Mesenchymal stem cell (in vitro differentiated cells and primary cell): ENCODE data around the gene ICOS.
"Not testable (repeated sequence)": the region's sequence is repeated elsewhere in the genome, so short reads cannot be mapped to it uniquely, and the experiment has no call there.

Experiments
- DNase-seq: peaks from one replicate; pipeline ENCODE4 v3.0.0-alpha.2; 2013
- H2AFZ ChIP-seq: one replicate; pipeline ENCODE4 v1.6.1; 2013; ENCODE audit warnings: low read depth, mild to moderate bottlenecking, control low read depth, inconsistent platforms, low read length, moderate library complexity
- H2AK5ac ChIP-seq: 2 replicates; pipeline ENCODE4 v1.6.1; 2013; ENCODE audit warnings: low read length, moderate library complexity, mild to moderate bottlenecking, inconsistent platforms; ENCODE audit not compliant: severe bottlenecking
- H2BK120ac ChIP-seq: one replicate; pipeline ENCODE4 v1.6.1; 2013; ENCODE audit warnings: low read depth, mild to moderate bottlenecking, inconsistent platforms, low read length, moderate library complexity
- H2BK12ac ChIP-seq, 2 experiments: one replicate each; pipeline ENCODE4 v1.6.1; 2013; ENCODE audit warnings: inconsistent platforms in 2 of 2, low read length in 2 of 2, mild to moderate bottlenecking in 2 of 2, moderate library complexity in 2 of 2, control low read depth in 1 of 2
- H2BK15ac ChIP-seq: one replicate; pipeline ENCODE4 v1.6.1; 2013; ENCODE audit warnings: mild to moderate bottlenecking, low read depth, inconsistent platforms; ENCODE audit not compliant: poor library complexity, severe bottlenecking
- H2BK5ac ChIP-seq: 2 replicates; pipeline ENCODE4 v1.6.1; 2013; ENCODE audit warnings: low read depth, mild to moderate bottlenecking, low read length, control low read depth, inconsistent platforms; ENCODE audit not compliant: poor library complexity, severe bottlenecking
- H3K14ac ChIP-seq, 2 experiments: one replicate each; pipeline ENCODE4 v1.6.1; 2013; ENCODE audit warnings: inconsistent platforms in 2 of 2, low read length in 2 of 2, control low read depth in 1 of 2, mild to moderate bottlenecking in 1 of 2, moderate library complexity in 1 of 2
- H3K18ac ChIP-seq, 2 experiments: one replicate each; pipeline ENCODE4 v1.6.1; 2013; ENCODE audit warnings: inconsistent platforms in 2 of 2, low read length in 2 of 2, control low read depth in 1 of 2, low read depth in 1 of 2, mild to moderate bottlenecking in 1 of 2
- H3K23ac ChIP-seq, 2 experiments: one replicate each; pipeline ENCODE4 v1.6.1; 2013; ENCODE audit warnings: inconsistent platforms in 2 of 2, low read length in 2 of 2, mild to moderate bottlenecking in 2 of 2, moderate library complexity in 2 of 2, control low read depth in 1 of 2
- H3K27ac ChIP-seq: 2 replicates; pipeline ENCODE4 v1.5.1; 2013; ENCODE audit warnings: mild to moderate bottlenecking, moderate library complexity, low read length, control low read depth, inconsistent platforms; ENCODE audit not compliant: poor library complexity, severe bottlenecking
- H3K27me3 ChIP-seq, 2 experiments: 2 replicates each; pipeline versions ENCODE4 v1.6.1 to v1.7.0; 2013; ENCODE audit warnings: low read length in 2 of 2, mild to moderate bottlenecking in 2 of 2, moderate library complexity in 2 of 2, control low read depth in 1 of 2, inconsistent platforms in 1 of 2; ENCODE audit not compliant: control insufficient read depth in 1 of 2, insufficient read depth in 1 of 2
- H3K36me3 ChIP-seq, 2 experiments: 2 replicates each; pipeline versions ENCODE4 v1.6.1 to v1.7.0; 2013; ENCODE audit warnings: low read length in 2 of 2, control low read depth in 1 of 2, inconsistent platforms in 1 of 2, low read depth in 1 of 2, mild to moderate bottlenecking in 1 of 2; ENCODE audit not compliant: insufficient read depth in 2 of 2, control insufficient read depth in 1 of 2
- H3K4ac ChIP-seq, 2 experiments: one replicate each; pipeline ENCODE4 v1.6.1; 2013; ENCODE audit warnings: inconsistent platforms in 2 of 2, low read length in 2 of 2, mild to moderate bottlenecking in 2 of 2, moderate library complexity in 2 of 2, control low read depth in 1 of 2, low read depth in 1 of 2
- H3K4me1 ChIP-seq: 2 replicates; pipeline ENCODE4 v1.6.1; 2013; ENCODE audit warnings: low read depth, low read length, control low read depth; ENCODE audit not compliant: control insufficient read depth, insufficient read depth
- H3K4me2 ChIP-seq: 2 replicates; pipeline ENCODE4 v1.6.1; 2013; ENCODE audit warnings: low read length, mild to moderate bottlenecking, inconsistent platforms; ENCODE audit not compliant: poor library complexity, severe bottlenecking
- H3K4me3 ChIP-seq, 2 experiments: 2 replicates each; pipeline versions ENCODE4 v1.5.1 to v1.7.0; 2013; ENCODE audit warnings: low read length in 2 of 2, mild to moderate bottlenecking in 2 of 2, control low read depth in 1 of 2, low read depth in 1 of 2; ENCODE audit not compliant: insufficient read depth in 1 of 2
- H3K79me1 ChIP-seq: replicated peaks from 2 replicates; pipeline ENCODE4 v1.6.1; 2013; ENCODE audit warnings: mild to moderate bottlenecking, control low read depth, low read length, inconsistent platforms; ENCODE audit not compliant: poor library complexity, severe bottlenecking
- H3K9ac ChIP-seq: 2 replicates; pipeline ENCODE4 v1.7.0; 2013; ENCODE audit warnings: mild to moderate bottlenecking, low read length, moderate library complexity
- H3K9me3 ChIP-seq: 2 replicates; pipeline ENCODE4 v1.7.0; 2013; ENCODE audit warnings: mild to moderate bottlenecking, low read length; ENCODE audit not compliant: control insufficient read depth
- H4K8ac ChIP-seq: one replicate; pipeline ENCODE4 v1.6.1; 2013; ENCODE audit warnings: inconsistent platforms, mild to moderate bottlenecking, low read length, moderate library complexity
- H4K91ac ChIP-seq: one replicate; pipeline ENCODE4 v1.6.1; 2013; ENCODE audit warnings: mild to moderate bottlenecking, low read length, inconsistent platforms
- WGBS: methylation state at CpG from one replicate; pipeline ENCODE4 v1.1.7; 2013; ENCODE audit warnings: mixed read lengths; 5-methylcytosine and 5-hydroxymethylcytosine counted together

ICOS gene

GRCh38 chr2:203937788-203938187 is 1.2 kb downstream of the ICOS start:
- Histone ChIP-seq H2AFZ (no peak overlapping the region), H3K14ac (no peak overlapping the region), H3K9ac (no peak overlapping the region), H3K9me3 (no peaks in the 10 kb centered on the region), H3K4ac (no peak overlapping the region), H3K23ac (no peak overlapping the region), H2BK120ac (no peak overlapping the region), H2AK5ac (no peak overlapping the region), H3K27me3 (peaks cover 5% of the 10 kb centered on the region in 2 experiments), H2BK12ac (no peak overlapping the region), H3K18ac (no peak overlapping the region), H2BK15ac (no peak overlapping the region), H4K91ac (no peak overlapping the region), H3K79me1 (no peaks in the 10 kb centered on the region), H3K4me2 (no peak overlapping the region), H2BK5ac (no peak overlapping the region), H3K4me3 (no peak overlapping the region), H3K4me1 (no peaks in the 10 kb centered on the region), H4K8ac (no peak overlapping the region), H3K27ac (no peak overlapping the region), H3K36me3 (no peaks in the 10 kb centered on the region)
- 100% methylated on average over 1 of the region's 1 CpG for WGBS
- DNase-seq = no peak

- Histone ChIP-seq H4K91ac (no peak overlapping the region), H3K79me1 (no peaks in the 10 kb centered on the region), H3K4me3 (no peak overlapping the region), H3K14ac (no peak overlapping the region), H2AFZ (no peak overlapping the region), H2AK5ac (no peak overlapping the region), H3K4me2 (no peak overlapping the region), H3K18ac (no peak overlapping the region), H3K4ac (no peak overlapping the region), H4K8ac (no peak overlapping the region), H3K4me1 (no peaks in the 10 kb centered on the region), H3K36me3 (no peaks in the 10 kb centered on the region), H2BK12ac (no peak overlapping the region), H3K27ac (no peak overlapping the region), H3K9me3 (no peaks in the 10 kb centered on the region), H3K27me3 (peaks cover 5% of the 10 kb centered on the region in 2 experiments), H2BK15ac (no peak overlapping the region), H3K23ac (no peak overlapping the region), H3K9ac (no peak overlapping the region), H2BK5ac (no peak overlapping the region), H2BK120ac (no peak overlapping the region)
- no peak for DNase-seq
- WGBS = 77% methylated on average over 2 of the region's 4 CpGs
These were observed 3.5 kb downstream of the ICOS start for GRCh38 chr2:203940039-203940438.

- not testable (repeated sequence) for H4K8ac ChIP-seq, H3K4me3 ChIP-seq, H3K23ac ChIP-seq, H3K9me3 ChIP-seq, H3K4me1 ChIP-seq, H2BK120ac ChIP-seq, H4K91ac ChIP-seq, H2AK5ac ChIP-seq, H3K27ac ChIP-seq, H3K18ac ChIP-seq, H3K27me3 ChIP-seq, H3K14ac ChIP-seq, H2BK5ac ChIP-seq, H3K79me1 ChIP-seq, H3K4ac ChIP-seq, H2BK15ac ChIP-seq, H3K4me2 ChIP-seq, H2AFZ ChIP-seq, H3K9ac ChIP-seq, DNase-seq, H2BK12ac ChIP-seq, H3K36me3 ChIP-seq
- 82% methylated on average over 6 of the region's 7 CpGs for WGBS
These were observed 7.2 kb downstream of the ICOS start for GRCh38 chr2:203943493-203944382.

- H3K23ac ChIP-seq = no peak overlapping the region
- no peak overlapping the region for H4K8ac ChIP-seq
These were observed 12.2 kb downstream of the ICOS start for GRCh38 chr2:203948733-203949132.

More at GRCh38 chr2:203948733-203949132, 12.2 kb downstream of the ICOS start:
- H2AFZ ChIP-seq = no peak overlapping the region
- no peak overlapping the region for H2BK5ac ChIP-seq
- no peaks in the 10 kb centered on the region for H3K27me3 ChIP-seq
- H3K4ac ChIP-seq = no peak overlapping the region
- no peak overlapping the region for H2AK5ac ChIP-seq
- no peaks in the 10 kb centered on the region for H3K79me1 ChIP-seq
- no peak overlapping the region for H3K9ac ChIP-seq
- 91% methylated on average over 1 of the region's 1 CpG for WGBS
- H2BK120ac ChIP-seq = no peak overlapping the region
- H3K27ac ChIP-seq = no peak overlapping the region
- H4K91ac ChIP-seq = no peak overlapping the region
- H3K4me3 ChIP-seq = no peak overlapping the region
- DNase-seq = no peak
- no peaks in the 10 kb centered on the region for H3K36me3 ChIP-seq
- no peaks in the 10 kb centered on the region for H3K9me3 ChIP-seq
- no peak overlapping the region for H2BK12ac ChIP-seq
- no peak overlapping the region for H2BK15ac ChIP-seq
- peaks cover 1% of the 10 kb centered on the region for H3K4me1 ChIP-seq
- H3K14ac ChIP-seq = no peak overlapping the region
- no peak overlapping the region for H3K18ac ChIP-seq
- no peak overlapping the region for H3K4me2 ChIP-seq
